Stimulated activated naive B cell treated with anti-CD40 and anti-IgM and Interleukin-4, amounts not matched to agents 10 μg/mL and 1 μg/mL and 100 μg/mL, for 72 hours (primary cell): Measurements from ENCODE around the gene RABL6.
A peak's percentile ranks its signal among the peaks of the same experiment; 100 is the strongest.
"Not testable (repeated sequence)": the region's sequence is repeated elsewhere in the genome, so short reads cannot be mapped to it uniquely, and the experiment has no call there.

Experiments
- ATAC-seq, 2 donors: fragments of 150-1000 bp; cut with Tn5 transposase; replicated peaks; 2 replicates each; pipeline ENCODE4 v1.10.0; 2021; ENCODE audit warnings: moderate library complexity in 1 of 2
- DNase-seq: peaks from one replicate; pipeline ENCODE4 v3.0.0; 2021
- H3K27ac Mint-ChIP-seq: one replicate; pipeline ENCODE4 v1.8.0; 2022; ENCODE audit warnings: mild to moderate bottlenecking, mixed read lengths
- H3K27me3 Mint-ChIP-seq, 2 donors: one replicate each; pipeline ENCODE4 v1.8.0; 2022; ENCODE audit warnings: mixed read lengths in 2 of 2
- H3K36me3 Mint-ChIP-seq, 2 donors: one replicate each; pipeline ENCODE4 v1.8.0; 2022; ENCODE audit warnings: mixed read lengths in 2 of 2, mild to moderate bottlenecking in 1 of 2
- H3K4me1 Mint-ChIP-seq, 2 donors: one replicate each; pipeline ENCODE4 v1.8.0; 2022; ENCODE audit warnings: mixed read lengths in 2 of 2, mild to moderate bottlenecking in 1 of 2
- H3K4me3 Mint-ChIP-seq, 2 donors: one replicate each; pipeline ENCODE4 v1.8.0; 2022; ENCODE audit warnings: mild to moderate bottlenecking in 2 of 2, mixed read lengths in 2 of 2, moderate library complexity in 1 of 2
- H3K9me3 Mint-ChIP-seq, 2 donors: one replicate each; pipeline ENCODE4 v1.8.0; 2022; ENCODE audit warnings: mixed read lengths in 2 of 2, mild to moderate bottlenecking in 1 of 2

Gene RABL6

DNA sequence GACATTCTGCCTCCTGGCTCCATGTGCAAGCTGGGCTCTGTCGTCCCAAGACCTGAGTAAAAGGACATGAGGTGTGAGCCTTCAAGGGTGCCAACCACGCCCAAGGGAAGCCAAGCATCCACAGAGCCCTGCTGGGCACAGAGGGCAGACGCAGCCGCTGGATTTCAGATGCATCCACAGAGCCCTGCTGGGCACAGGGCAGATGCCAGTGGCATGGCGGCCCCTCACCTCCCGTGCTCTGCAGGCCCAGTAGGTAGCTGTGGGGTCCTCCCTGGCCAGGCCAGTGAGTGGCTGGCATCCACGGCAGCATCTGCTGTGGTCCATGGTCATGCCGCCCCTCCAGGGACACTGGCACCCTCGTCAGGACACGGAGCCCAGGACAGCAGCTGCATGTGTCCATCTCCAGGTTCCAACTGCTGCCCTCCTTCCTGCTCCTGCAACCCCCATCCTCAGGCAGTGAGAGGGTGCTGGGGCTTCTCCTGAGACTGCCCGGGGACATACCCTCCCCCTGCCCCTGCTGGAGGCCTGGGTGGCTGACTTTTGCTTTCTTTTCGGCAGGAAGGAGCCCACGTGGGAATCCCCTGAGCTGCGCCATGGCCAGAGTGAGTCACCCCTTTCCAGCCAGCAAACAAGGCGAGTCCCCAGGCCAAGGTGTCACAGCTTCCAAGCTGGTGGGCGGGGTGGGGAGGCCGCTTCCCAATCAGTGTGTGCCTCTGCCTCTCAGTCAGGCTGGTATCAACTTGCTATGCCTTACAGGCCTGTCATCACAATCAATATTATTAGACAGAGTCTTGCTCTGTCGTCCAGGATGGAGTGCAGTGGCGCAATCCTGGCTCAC, 74.6 kb downstream of the RABL6 start:
- peaks cover 0 to 2% of the 10 kb centered on the region in 2 donors for H3K9me3 Mint-ChIP-seq
- H3K27ac Mint-ChIP-seq = peak overlapping the region; percentile 95
- ATAC-seq (peak; percentile 64), DNase-seq (peak; percentile 86)
- H3K4me1 Mint-ChIP-seq = peaks cover 30 to 50% of the 10 kb centered on the region in 2 donors
- H3K4me3 Mint-ChIP-seq = peak overlapping the region; percentile 86 to 88
- peaks cover 8 to 19% of the 10 kb centered on the region in 2 donors for H3K36me3 Mint-ChIP-seq
- H3K27me3 Mint-ChIP-seq = no peaks in the 10 kb centered on the region

GRCh38 chr9:136882947-136883283, 75.2 kb downstream of the RABL6 start:
- peaks cover 8 to 19% of the 10 kb centered on the region in 2 donors for H3K36me3 Mint-ChIP-seq
- not testable (repeated sequence) for H3K27me3 Mint-ChIP-seq, DNase-seq, H3K9me3 Mint-ChIP-seq, ATAC-seq
- peak overlapping the region; percentile 95 for H3K27ac Mint-ChIP-seq
- H3K4me3 Mint-ChIP-seq = peak overlapping the region; percentile 86 to 88
- peaks cover 31 to 53% of the 10 kb centered on the region in 2 donors for H3K4me1 Mint-ChIP-seq

GRCh38 chr9:136883670-136884069, 75.9 kb downstream of the RABL6 start:
- H3K9me3 Mint-ChIP-seq, H3K4me3 Mint-ChIP-seq, H3K27ac Mint-ChIP-seq, H3K27me3 Mint-ChIP-seq, ATAC-seq, DNase-seq: not testable (repeated sequence)
- peaks cover 31 to 61% of the 10 kb centered on the region in 2 donors for H3K4me1 Mint-ChIP-seq
- peaks cover 8 to 22% of the 10 kb centered on the region in 2 donors for H3K36me3 Mint-ChIP-seq

- H3K27me3 Mint-ChIP-seq = no peaks in the 10 kb centered on the region
- ATAC-seq (peak; percentile 87 to 89), DNase-seq (peak; percentile 99)
- peaks cover 10 to 23% of the 10 kb centered on the region in 2 donors for H3K36me3 Mint-ChIP-seq
- H3K27ac Mint-ChIP-seq = peak within 1 kb of the TSS; percentile 92
- H3K9me3 Mint-ChIP-seq = no peaks in the 10 kb centered on the region
- H3K4me1 Mint-ChIP-seq = peaks cover 25 to 54% of the 10 kb centered on the region in 2 donors
- peak within 1 kb of the TSS; percentile 91 to 100 for H3K4me3 Mint-ChIP-seq
Measured at GRCh38 chr9:136885950-136886578, 78.3 kb downstream of the RABL6 start, which contains the start of gene TRAF2. TSS of gene TRAF2 (plus strand) at chr9:136886516. CDS start at chr9:136898741, 12,225 bp downstream.

GRCh38 chr9:136886610-136887597, 79.2 kb downstream of the RABL6 start:
- Mint-ChIP-seq H3K4me1 (peaks cover 18 to 46% of the 10 kb centered on the region in 2 donors), H3K4me3 (peak overlapping the region; percentile 91 to 100), H3K9me3 (no peaks in the 10 kb centered on the region), H3K27me3 (no peaks in the 10 kb centered on the region), H3K27ac (peak overlapping the region; percentile 92), H3K36me3 (peaks cover 10 to 23% of the 10 kb centered on the region in 2 donors)
- DNase-seq (peak; percentile 27), ATAC-seq (peak; percentile 24 to 29)

DNA sequence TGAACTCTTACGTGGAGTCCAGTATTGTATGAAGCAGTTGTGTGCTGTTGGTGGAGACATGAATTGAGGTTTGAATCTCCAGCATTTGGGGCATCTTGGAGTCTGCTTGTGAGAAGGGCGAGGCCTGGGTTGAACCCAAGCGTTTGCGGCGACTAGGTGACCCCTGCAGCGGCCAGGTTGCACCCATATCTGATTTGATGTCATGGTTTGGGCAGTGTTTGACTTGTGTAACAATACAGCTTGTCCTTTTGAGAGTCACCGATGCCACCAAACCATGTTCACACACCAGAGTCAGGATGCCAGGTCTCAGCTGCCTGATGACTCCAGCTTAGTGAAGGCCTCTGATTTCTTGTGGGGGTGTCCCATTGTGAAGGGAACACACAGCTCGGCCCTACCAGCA, 80.7 kb downstream of the RABL6 start:
- no peak for DNase-seq
- H3K9me3 Mint-ChIP-seq = no peaks in the 10 kb centered on the region
- no peak for ATAC-seq
- H3K27me3 Mint-ChIP-seq = no peaks in the 10 kb centered on the region
- H3K4me1 Mint-ChIP-seq = peaks cover 13 to 37% of the 10 kb centered on the region in 2 donors
- no peak overlapping the region for H3K4me3 Mint-ChIP-seq
- H3K27ac Mint-ChIP-seq = no peak overlapping the region
- peaks cover 13 to 22% of the 10 kb centered on the region in 2 donors for H3K36me3 Mint-ChIP-seq

DNA sequence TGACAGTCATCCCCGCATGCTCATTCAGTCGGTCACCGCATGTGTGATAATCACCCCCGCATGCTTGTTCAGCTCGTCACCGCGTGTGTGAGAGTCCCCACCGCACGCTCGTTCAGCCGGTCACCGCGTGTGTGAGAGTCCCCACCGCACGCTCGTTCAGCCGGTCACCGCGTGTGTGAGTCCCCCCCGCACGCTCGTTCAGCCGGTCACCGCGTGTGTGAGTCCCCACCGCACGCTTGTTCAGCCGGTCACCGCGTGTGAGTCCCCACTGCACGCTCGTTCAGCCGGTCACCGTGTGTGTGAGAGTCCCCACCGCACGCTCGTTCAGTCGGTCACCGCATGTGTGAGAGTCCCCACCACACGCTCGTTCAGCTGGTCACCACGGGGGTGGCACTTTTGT, 82.1 kb downstream of the RABL6 start:
- H3K27ac Mint-ChIP-seq = no peak overlapping the region
- no peak overlapping the region for H3K4me3 Mint-ChIP-seq
- peaks cover 21 to 44% of the 10 kb centered on the region in 2 donors for H3K4me1 Mint-ChIP-seq
- H3K36me3 Mint-ChIP-seq = peaks cover 19 to 28% of the 10 kb centered on the region in 2 donors
- DNase-seq (no peak), ATAC-seq (no peak)
- H3K27me3 Mint-ChIP-seq = no peaks in the 10 kb centered on the region
- no peaks in the 10 kb centered on the region for H3K9me3 Mint-ChIP-seq

- H3K4me1 Mint-ChIP-seq = peaks cover 19 to 44% of the 10 kb centered on the region in 2 donors
- no peak overlapping the region for H3K27ac Mint-ChIP-seq
- no peak for ATAC-seq
- no peak for DNase-seq
- no peaks in the 10 kb centered on the region for H3K9me3 Mint-ChIP-seq
- H3K27me3 Mint-ChIP-seq = no peaks in the 10 kb centered on the region
- H3K4me3 Mint-ChIP-seq = no peak overlapping the region
- peaks cover 19 to 32% of the 10 kb centered on the region in 2 donors for H3K36me3 Mint-ChIP-seq
Measured at GRCh38 chr9:136890661-136891060, 82.9 kb downstream of the RABL6 start.
